ENCODE data around the gene LRRN2. TPM values are rescaled to one million over a fixed set of nuclear protein-coding genes. Genes with fewer than 3 reads are reported as not detected.

LRRN2 gene
- total RNA-seq, 1 experiment from 2014 or later: 5.0 TPM

DNA sequence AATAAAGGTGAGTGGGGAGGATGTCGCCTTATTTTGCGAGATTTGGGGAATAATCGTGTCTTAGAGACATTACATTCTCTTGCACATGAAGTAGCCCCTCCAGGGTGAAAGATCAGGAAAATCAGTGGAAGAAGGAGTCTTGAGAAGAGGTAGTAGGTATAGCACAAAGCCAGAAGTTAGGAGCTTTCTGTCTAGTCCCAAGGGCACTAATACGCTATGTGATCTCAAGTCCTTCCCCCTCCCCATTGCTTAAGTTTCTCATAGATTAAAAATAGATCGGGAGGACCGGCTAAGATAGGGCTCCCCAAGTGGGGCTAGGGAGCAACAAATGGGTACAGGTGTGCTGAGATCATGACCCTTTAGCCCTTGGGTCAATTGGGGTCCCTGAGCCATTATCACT, 13.5 kb downstream of the LRRN2 start:
- H3K27me3 ChIP-seq (ENCODE audit: low read length): no peaks in the 10 kb centered on the region
- no peaks in the 10 kb centered on the region for H4K20me1 ChIP-seq (ENCODE audit: low read length)
- H3K4me2 ChIP-seq (ENCODE audit: low read length): no peak overlapping the region
- no peaks in the 10 kb centered on the region for H3K79me2 ChIP-seq (ENCODE audit: low read length)
- peaks cover 7% of the 10 kb centered on the region for H3K4me1 ChIP-seq (ENCODE audit: insufficient read depth, low read length)
- POLR2A ChIA-PET (ENCODE audit: unreplicated experiment): no interaction called here
- TF ChIP-seq EZH2phosphoT487 (IDR thresholded peaks at IDR 0.05; ENCODE audit: borderline replicate concordance, low read length) (no peak), EZH2 (IDR thresholded peaks at IDR 0.05; ENCODE audit: low read length, unreplicated experiment) (no peak)
- TF ChIP-seq, protein P1, sequence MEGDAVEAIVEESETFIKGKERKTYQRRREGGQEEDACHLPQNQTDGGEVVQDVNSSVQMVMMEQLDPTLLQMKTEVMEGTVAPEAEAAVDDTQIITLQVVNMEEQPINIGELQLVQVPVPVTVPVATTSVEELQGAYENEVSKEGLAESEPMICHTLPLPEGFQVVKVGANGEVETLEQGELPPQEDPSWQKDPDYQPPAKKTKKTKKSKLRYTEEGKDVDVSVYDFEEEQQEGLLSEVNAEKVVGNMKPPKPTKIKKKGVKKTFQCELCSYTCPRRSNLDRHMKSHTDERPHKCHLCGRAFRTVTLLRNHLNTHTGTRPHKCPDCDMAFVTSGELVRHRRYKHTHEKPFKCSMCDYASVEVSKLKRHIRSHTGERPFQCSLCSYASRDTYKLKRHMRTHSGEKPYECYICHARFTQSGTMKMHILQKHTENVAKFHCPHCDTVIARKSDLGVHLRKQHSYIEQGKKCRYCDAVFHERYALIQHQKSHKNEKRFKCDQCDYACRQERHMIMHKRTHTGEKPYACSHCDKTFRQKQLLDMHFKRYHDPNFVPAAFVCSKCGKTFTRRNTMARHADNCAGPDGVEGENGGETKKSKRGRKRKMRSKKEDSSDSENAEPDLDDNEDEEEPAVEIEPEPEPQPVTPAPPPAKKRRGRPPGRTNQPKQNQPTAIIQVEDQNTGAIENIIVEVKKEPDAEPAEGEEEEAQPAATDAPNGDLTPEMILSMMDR (conservative IDR thresholded peaks at IDR 0.05; ENCODE audit: low read depth, low read length): no peak
- no peak overlapping the region for H3K9ac ChIP-seq (ENCODE audit: low read length)
- H3K36me3 ChIP-seq (ENCODE audit: low read depth, low read length): no peaks in the 10 kb centered on the region
- no peaks in the 10 kb centered on the region for H3F3A ChIP-seq (ENCODE audit: low read length, unreplicated experiment)
- intact Hi-C loops (cut with micrococcal nuclease): no loop called here
- no peak overlapping the region for H3K27ac ChIP-seq (ENCODE audit: low read length)
- ATAC-seq: no peak
- no peak for DNase-seq
- no peaks in the 10 kb centered on the region for H3K9me3 ChIP-seq (ENCODE audit: low read length)
- H2AFZ ChIP-seq (ENCODE audit: low read length): no peak overlapping the region
- H3K9me2 ChIP-seq (replicated peaks; ENCODE audit: low read length): no peaks in the 10 kb centered on the region
- CTCF ChIA-PET: no interaction called here
- BruUV-seq (replicated peaks): no TSS peak
- H3K4me3 ChIP-seq (ENCODE audit: low read length): no peak overlapping the region

DNA sequence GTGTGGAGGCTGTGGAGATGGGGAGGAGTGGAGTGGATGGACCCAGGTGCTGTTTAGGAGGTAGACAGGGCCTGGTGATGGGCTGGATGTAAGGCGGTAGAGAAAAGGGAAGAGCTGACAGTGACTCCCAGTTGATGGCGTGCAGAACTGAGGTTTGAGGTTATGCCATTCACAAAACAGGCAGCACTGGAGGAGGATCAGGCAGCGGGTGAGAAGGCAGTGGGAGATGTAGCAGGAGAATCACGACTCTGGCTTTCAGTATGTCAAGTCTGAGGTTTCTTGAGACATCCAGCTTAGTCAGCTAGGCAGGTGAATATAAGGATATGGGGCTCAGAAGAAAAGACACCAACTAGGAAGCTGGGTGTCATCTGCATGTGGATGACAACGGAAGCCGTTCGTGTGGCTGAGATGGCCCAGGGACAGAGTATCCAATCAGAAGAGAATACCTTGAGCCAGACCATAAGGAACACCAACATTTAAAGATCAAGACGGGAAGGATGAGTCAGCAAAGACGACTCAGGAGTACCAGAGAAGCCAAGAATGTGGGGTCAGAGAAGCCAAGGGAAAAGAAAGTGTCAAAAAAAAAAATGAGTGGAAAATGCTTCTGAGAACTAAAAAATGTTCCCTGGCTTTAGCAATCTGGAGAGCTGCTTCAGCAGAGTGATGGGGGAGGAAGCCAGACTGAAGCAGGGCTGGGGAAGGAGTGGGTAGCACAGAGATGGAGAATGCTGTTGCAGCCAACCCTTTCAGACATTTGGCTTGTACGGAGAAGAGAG, 15.2 kb downstream of the LRRN2 start:
- Histone ChIP-seq H3K36me3 (ENCODE audit: low read depth, low read length) (no peaks in the 10 kb centered on the region), H3F3A (ENCODE audit: low read length, unreplicated experiment) (no peaks in the 10 kb centered on the region), H3K27me3 (ENCODE audit: low read length) (no peaks in the 10 kb centered on the region), H3K4me1 (ENCODE audit: insufficient read depth, low read length) (peaks cover 7% of the 10 kb centered on the region), H3K79me2 (ENCODE audit: low read length) (no peaks in the 10 kb centered on the region), H3K4me3 (ENCODE audit: low read length) (no peak overlapping the region), H3K9ac (ENCODE audit: low read length) (no peak overlapping the region), H4K20me1 (ENCODE audit: low read length) (no peaks in the 10 kb centered on the region), H3K9me2 (replicated peaks; ENCODE audit: low read length) (no peaks in the 10 kb centered on the region), H3K9me3 (ENCODE audit: low read length) (no peaks in the 10 kb centered on the region), H2AFZ (ENCODE audit: low read length) (no peak overlapping the region), H3K27ac (ENCODE audit: low read length) (no peak overlapping the region), H3K4me2 (ENCODE audit: low read length) (no peak overlapping the region)
- peak; percentile 69 for DNase-seq
- POLR2A ChIA-PET (ENCODE audit: unreplicated experiment): no interaction called here
- CTCF ChIA-PET: no interaction called here
- peak; percentile 55; the same call in 1 of the 2 replicates for ATAC-seq
- no TSS peak for BruUV-seq (replicated peaks)
- intact Hi-C loops (cut with micrococcal nuclease): no loop called here
- TF ChIP-seq, protein P1 (conservative IDR thresholded peaks at IDR 0.05; ENCODE audit: low read depth, low read length): no peak
- TF ChIP-seq EZH2 (IDR thresholded peaks at IDR 0.05; ENCODE audit: low read length, unreplicated experiment) (no peak), EZH2phosphoT487 (IDR thresholded peaks at IDR 0.05; ENCODE audit: borderline replicate concordance, low read length) (no peak)

DNA sequence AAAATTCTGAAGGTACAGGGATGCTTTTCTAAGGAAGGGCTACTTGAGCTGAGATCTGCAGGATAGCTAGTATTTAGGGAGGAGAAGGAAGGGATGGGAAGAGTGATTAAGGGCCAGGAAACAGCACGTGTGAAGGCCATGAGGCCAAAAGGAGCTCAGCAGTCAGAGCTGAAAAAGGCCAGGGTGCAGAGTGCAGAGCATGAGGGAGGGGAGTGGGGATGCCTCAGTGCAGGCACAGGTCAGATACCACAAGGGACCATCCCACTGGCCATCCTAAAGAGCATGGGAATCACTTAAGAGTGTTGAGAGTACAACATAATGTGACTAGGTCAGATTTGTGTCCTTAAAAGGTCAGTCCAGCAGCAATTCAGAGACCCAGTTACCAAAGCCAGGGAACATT, 16.0 kb downstream of the LRRN2 start:
- ATAC-seq: no peak
- Histone ChIP-seq H3K79me2 (ENCODE audit: low read length) (no peaks in the 10 kb centered on the region), H3K9me2 (replicated peaks; ENCODE audit: low read length) (no peaks in the 10 kb centered on the region), H3K4me3 (ENCODE audit: low read length) (no peak overlapping the region), H3K36me3 (ENCODE audit: low read depth, low read length) (no peaks in the 10 kb centered on the region), H3K9me3 (ENCODE audit: low read length) (no peaks in the 10 kb centered on the region), H3K27me3 (ENCODE audit: low read length) (no peaks in the 10 kb centered on the region), H3K4me2 (ENCODE audit: low read length) (no peak overlapping the region), H3F3A (ENCODE audit: low read length, unreplicated experiment) (no peaks in the 10 kb centered on the region), H2AFZ (ENCODE audit: low read length) (no peak overlapping the region), H3K9ac (ENCODE audit: low read length) (no peak overlapping the region), H4K20me1 (ENCODE audit: low read length) (no peaks in the 10 kb centered on the region), H3K27ac (ENCODE audit: low read length) (no peak overlapping the region), H3K4me1 (ENCODE audit: insufficient read depth, low read length) (peaks cover 7% of the 10 kb centered on the region)
- no TSS peak for BruUV-seq (replicated peaks)
- DNase-seq: no peak
- CTCF ChIA-PET: no interaction called here
- POLR2A ChIA-PET (ENCODE audit: unreplicated experiment): no interaction called here
- no peak for TF ChIP-seq EZH2 (IDR thresholded peaks at IDR 0.05; ENCODE audit: low read length, unreplicated experiment)
- intact Hi-C loops (cut with micrococcal nuclease): no loop called here
